HCT116 (cell line): Measurements from ENCODE around the gene DPP4.

Experiments
- CTCF ChIP-seq, 3 experiments: fragments of 200-600 bp in 1 of 3; sonication (generic) in 1 of 3; IDR thresholded peaks in 2 of 3; conservative IDR thresholded peaks in 1 of 3; 2 replicates each; pipeline ENCODE4 v1.5.1; 2012 to 2017; ENCODE audit warnings: low read depth in 2 of 3, low read length in 2 of 3, antibody characterized with exemption in 1 of 3, borderline replicate concordance in 1 of 3, control low read depth in 1 of 3, mild to moderate bottlenecking in 1 of 3, mixed read lengths in 1 of 3, mixed run types in 1 of 3, moderate library complexity in 1 of 3; ENCODE audit not compliant: insufficient read depth in 1 of 3
- POLR2AphosphoS5 ChIP-seq: IDR thresholded peaks from 2 replicates; pipeline ENCODE4 v1.6.1; 2011; ENCODE audit warnings: mild to moderate bottlenecking, low read depth, low read length, moderate library complexity
- RAD21 ChIP-seq: IDR thresholded peaks from 2 replicates; pipeline ENCODE4 v1.6.1; 2012; ENCODE audit warnings: low read depth, mild to moderate bottlenecking
- REST ChIP-seq: IDR thresholded peaks from 2 replicates; pipeline ENCODE4 v1.6.1; 2012; ENCODE audit warnings: low read depth
- SIN3A ChIP-seq: IDR thresholded peaks from 2 replicates; pipeline ENCODE4 v1.6.1; 2012; ENCODE audit warnings: low read depth
- SRF ChIP-seq: IDR thresholded peaks from 2 replicates; pipeline ENCODE4 v1.6.1; 2012; ENCODE audit warnings: low read depth

- no peak for TF ChIP-seq CTCF (IDR thresholded peaks at IDR 0.05 in 2 of 3, conservative IDR thresholded peaks at IDR 0.05 in 1 of 3; ENCODE audit: borderline replicate concordance in 1 of 3, insufficient read depth in 1 of 3, low read depth in 2 of 3, low read length in 2 of 3)
- no peak for TF ChIP-seq SIN3A
- no peak for TF ChIP-seq POLR2AphosphoS5
- TF ChIP-seq SRF, result no peak
- TF ChIP-seq REST, result no peak
- TF ChIP-seq RAD21, result no peak
Measured at GRCh38 chr2:162037028-162037795, 36.8 kb downstream of the DPP4 start.
